HG03064 (cell line): ENCODE data around the gene MX1.

Source experiments
- ATAC-seq: cut with Tn5 transposase; IDR thresholded peaks from one replicate; pipeline ENCODE4 v1.9.1; 2021; ENCODE audit warnings: low read depth; ENCODE audit not compliant: unreplicated experiment

Gene MX1, protein sequence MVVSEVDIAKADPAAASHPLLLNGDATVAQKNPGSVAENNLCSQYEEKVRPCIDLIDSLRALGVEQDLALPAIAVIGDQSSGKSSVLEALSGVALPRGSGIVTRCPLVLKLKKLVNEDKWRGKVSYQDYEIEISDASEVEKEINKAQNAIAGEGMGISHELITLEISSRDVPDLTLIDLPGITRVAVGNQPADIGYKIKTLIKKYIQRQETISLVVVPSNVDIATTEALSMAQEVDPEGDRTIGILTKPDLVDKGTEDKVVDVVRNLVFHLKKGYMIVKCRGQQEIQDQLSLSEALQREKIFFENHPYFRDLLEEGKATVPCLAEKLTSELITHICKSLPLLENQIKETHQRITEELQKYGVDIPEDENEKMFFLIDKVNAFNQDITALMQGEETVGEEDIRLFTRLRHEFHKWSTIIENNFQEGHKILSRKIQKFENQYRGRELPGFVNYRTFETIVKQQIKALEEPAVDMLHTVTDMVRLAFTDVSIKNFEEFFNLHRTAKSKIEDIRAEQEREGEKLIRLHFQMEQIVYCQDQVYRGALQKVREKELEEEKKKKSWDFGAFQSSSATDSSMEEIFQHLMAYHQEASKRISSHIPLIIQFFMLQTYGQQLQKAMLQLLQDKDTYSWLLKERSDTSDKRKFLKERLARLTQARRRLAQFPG

DNA sequence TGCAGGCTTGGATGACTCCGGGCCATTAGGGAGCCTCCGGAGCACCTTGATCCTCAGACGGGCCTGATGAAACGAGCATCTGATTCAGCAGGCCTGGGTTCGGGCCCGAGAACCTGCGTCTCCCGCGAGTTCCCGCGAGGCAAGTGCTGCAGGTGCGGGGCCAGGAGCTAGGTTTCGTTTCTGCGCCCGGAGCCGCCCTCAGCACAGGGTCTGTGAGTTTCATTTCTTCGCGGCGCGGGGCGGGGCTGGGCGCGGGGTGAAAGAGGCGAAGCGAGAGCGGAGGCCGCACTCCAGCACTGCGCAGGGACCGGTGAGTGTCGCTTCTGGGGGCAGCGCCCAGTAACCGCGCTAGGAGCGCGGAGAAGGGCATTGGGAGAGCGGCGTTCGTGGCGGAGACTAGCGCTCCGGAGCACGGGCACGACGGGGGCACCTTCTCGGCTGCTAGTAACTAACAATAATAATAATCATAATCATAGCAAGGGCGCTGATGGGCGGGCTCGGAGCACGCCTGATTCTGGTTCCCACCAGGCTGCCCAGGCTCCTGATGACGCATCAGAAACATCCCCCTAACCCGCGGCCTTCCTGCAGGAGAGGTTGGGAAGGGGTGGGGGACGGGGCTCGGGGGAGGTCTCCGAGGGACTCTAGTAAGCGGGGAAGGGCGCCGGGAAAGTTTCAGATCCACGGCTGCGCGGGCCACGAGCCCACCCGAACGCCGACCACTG lies at the start of gene MX1:
TSS of gene MX1 (plus strand) at position 286 of the 722 bp plus-strand sequence. CDS start 5,832 bp downstream, outside the sequence.
- peak; percentile 78 for ATAC-seq

DNA sequence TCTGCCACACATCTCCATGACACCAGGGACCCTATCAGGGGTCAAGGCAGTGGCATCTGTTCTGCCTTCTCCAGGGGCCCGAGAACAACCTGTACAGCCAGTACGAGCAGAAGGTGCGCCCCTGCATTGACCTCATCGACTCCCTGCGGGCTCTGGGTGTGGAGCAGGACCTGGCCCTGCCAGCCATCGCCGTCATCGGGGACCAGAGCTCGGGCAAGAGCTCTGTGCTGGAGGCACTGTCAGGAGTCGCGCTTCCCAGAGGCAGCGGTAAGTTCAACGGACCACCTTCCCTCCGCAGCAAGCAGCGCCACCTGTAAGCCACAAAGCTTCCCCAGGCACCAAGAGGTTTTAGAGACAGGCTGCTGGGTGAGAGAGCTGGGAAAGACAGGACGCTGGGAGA lies 48.3 kb upstream of the MX1 start:
- no peak for ATAC-seq

DNA sequence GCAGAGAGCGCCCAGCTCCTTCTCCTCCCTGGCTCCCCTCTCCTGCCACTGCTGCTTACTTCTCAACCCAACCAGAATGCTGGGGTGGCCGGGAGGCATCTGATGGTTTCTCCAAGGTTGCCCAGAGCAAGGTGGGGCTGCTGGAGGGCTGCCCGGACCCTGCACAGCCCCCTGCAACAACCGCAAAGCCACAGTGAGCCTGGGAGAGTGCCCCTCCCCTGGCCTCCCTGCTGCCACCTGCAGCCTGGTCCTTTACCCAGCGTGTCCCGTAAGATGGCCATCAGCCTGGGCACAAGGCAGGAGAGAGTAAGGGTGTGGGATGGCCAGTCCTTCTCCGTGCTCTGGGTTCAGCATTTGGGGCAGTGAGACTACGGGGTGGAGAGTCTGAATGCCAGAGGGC lies 47.2 kb upstream of the MX1 start:
- ATAC-seq, result no peak

DNA sequence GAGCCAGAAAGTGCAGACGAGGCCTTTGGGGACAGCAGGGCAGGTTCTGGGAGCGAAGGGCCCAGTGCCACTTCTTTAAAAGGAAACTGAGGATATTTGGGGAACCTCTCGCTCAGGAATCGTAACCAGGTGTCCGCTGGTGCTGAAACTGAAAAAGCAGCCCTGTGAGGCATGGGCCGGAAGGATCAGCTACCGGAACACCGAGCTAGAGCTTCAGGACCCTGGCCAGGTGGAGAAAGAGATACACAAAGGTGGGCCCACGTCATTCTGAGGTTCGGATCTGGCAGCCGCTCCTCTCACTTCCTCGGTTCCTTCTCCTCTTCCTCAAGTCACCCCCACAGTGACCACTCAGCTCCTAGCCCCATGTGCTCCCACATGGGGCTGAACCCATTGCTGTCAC lies 46.1 kb upstream of the MX1 start:
- no peak for ATAC-seq

DNA sequence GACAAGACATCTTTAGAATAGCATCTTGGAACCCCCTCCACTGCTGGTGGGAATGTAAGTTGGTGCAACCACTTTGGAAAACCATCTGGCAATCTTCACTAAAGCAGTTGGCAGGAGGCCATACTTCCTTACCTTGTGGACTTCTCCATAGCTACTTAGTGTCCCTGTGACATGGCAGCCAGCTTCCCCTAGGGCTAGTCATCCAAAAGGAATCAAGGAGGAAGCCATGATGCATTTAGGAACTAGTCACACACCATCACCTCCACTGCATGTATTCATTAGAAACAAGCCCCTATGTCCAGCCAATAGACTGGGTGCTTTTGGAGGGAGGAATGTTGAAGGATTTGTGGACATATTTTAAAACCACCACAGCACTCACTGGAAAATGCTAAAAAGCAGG lies 44.3 kb upstream of the MX1 start:
- no peak for ATAC-seq

DNA sequence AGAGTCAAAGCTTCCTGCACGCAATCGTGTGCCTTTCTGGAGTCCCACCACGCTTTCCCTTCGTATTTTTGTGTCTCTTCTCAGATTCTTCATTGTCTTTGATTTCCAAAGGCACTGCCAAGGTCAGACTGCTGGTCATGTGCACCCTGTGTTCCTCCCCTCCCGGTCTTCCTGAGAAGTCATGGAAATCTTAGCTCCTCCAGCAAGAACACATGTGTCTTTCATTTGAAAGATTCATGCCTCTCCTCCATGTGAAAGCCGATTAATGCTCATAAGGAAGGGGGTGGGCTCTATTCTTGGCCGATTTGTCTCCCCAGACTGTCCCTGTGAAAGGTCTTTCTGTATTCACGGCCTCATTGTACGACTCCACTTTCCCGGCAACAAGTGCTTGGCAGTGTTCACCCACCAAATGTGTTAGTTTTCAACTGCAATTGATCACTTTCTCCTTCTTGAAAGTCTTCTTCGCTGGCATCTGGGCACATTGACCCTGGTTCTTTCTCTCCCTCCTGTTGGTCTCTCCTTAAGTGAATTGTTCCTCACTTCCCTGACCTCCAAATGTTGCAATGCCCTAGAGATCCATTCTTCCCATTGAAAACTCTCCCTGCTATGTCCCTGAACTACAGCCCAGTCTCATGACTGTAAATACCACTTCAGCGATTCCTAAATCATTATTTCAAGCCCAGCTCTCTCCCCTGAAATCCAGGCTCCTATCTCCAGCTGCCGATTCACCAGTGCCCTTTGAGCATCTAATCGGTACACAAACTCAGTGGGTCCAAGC lies 38.8 kb upstream of the MX1 start:
- ATAC-seq, result no peak

DNA sequence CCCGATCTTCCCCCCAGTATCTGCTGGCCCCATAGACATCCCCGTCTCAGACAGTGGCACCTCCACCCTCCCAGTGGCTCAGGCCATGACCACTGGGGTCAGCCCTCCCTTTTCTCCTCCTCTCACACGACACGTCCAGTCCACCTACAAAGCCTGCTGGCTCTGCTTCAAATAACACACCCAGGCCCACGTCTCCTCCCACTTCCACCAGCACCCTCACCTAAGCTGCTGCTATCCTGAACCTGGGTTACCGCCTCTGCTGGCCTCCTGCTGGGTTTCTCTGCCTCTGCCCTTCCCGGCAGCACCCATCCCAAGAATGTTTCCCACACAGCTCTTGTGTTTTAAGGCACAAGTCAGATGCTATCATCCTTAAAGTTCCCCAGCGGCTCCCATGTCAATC lies 38.2 kb upstream of the MX1 start:
- no peak for ATAC-seq

DNA sequence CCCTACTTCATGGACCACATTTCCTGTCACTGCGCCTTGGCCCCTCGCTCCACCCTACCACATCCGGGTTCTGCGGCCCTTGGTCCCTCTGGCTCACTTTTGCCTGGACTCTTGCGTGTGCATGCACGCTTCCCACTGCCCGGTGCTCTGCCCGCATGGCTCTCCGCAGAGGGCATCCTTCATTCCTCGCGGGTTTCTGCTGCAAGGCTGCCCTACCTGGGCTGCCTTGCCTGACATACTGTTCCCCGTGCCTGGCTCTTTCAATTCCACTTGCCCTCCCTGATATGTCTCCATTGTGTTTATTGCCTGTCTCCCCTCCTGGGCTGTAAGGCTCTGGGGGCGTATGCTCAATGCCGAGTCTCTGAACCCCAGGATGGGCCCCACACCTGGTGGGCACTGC lies 37.8 kb upstream of the MX1 start:
- no peak for ATAC-seq

DNA sequence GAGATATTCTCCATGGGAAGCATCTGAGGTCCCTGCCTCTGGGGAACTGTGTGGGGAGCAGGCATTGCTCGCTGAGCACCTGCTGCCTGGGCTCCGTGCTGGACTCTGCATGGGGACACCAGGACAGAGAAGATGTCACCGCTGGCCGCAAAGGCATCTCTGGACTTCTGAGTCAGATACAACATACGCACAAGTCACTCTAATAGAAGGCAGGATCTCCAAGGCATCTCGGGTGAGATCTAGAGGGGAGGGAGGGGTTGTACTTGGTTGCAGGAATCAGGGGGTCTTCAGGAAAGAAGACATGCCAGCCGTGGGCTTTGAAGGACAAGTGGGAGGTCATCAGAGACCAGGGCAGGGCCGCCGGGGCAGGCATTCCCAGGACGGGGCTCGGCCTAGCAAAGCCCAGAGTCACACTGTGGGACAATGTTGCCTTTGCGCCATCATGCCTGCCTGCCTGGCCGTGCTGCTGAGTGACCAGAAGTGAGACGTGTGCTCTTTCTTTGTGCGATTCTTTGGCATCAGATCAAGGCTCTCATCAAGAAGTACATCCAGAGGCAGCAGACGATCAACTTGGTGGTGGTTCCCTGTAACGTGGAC lies 35.9 kb upstream of the MX1 start:
- no peak for ATAC-seq

DNA sequence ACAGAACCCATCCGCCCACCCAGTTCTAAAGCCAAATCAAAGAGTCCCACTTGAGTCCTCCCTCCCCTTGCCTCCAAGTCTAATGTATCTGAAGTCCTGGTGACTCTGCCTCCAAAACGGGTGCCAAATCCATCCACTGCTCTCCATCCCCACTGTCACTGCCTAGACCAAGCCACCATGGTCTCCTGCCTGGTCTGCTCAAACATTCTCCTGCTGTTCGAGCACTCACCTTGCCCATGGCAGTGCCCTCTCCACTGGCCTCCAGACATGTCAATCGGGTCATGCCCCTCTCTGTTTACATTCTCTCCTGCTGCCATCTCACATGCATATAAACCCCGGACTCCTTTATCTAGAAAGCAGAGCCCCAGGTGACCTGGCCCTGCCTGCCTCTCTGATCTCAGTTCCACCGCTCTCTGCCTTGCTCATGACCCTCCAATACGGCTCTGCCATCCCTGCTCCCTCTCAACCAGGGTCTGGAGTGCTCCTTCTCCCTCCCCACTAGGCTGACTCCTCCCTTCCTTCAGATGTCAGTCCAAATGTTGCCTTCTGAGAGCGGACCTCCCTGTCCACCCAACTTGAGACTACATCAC lies 32.1 kb upstream of the MX1 start:
- ATAC-seq, result no peak

DNA sequence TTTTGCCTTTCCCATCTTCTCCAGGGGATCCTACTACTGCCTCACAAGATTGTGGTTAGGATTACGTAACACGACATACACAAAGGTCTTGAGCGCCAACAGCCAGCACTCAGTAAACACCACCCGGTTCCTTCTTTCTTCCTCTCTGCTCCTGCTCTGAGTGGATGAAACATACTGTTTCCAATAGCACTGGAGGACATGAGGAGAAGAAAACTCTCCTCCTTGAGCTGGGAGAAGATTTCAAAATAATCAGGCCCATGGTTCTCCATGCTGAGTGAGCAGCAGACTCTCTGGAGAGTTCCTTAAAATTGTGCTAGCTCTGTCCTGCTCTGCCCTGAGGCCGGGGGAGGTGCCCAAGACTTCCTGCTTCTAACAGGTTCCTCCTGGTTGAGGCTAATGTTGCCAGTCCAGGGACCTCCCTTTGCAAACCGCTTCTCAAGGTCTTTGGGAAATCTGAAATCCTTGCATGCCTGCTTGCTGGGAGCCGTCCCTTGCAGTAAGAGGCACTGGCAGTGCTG lies 29.4 kb upstream of the MX1 start:
- no peak for ATAC-seq

DNA sequence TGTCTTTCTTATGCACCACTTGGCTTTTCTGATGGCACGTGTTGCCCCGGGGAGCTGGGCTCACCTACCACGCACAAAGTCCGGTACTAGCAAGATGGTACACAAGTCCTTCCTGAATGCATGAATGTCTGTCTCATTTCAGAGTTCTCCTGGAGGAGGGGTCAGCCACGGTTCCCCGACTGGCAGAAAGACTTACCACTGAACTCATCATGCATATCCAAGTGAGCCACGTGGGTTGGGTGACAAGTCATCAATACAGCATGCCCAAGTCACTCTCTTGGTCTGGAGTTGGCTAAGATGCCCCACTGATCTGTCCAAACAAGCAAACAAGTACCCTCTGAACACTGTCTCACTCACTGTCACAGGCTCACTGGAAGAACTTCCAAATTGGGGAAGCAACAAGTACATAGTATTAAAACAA lies 28.6 kb upstream of the MX1 start:
- no peak for ATAC-seq

DNA sequence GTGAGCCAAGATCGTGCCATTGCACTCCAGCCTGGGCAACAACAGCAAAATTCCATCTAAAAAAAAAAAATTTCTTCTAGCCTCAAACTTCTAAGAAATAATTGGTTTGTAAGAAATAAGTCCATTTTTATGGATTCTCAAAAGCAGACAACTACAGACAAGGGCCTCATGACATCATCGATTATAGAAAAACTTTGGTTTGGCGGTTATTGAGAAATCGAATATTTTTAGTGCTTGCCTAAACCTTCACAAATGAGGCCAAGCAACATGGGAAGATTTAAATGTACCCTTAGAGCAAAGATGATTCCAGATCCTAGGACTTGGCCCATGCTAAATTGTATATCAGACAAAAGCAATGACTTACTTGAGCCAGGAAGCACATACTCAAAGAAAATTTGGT lies 27.8 kb upstream of the MX1 start:
- no peak for ATAC-seq

DNA sequence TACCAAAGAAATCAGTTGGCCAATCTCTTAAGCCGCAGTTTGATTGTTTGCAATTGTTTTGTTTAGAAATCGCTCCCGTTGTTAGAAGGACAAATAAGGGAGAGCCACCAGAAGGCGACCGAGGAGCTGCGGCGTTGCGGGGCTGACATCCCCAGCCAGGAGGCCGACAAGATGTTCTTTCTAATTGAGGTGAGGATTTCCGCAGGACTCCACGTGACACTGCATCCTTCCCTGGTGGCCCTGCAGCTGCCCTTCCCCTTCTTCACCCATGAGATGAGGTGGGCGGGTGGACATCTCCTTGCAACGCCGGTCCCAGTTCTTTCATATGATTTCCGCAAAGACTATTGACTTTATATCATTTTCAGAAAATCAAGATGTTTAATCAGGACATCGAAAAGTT lies 27.2 kb upstream of the MX1 start:
- ATAC-seq, result no peak

DNA sequence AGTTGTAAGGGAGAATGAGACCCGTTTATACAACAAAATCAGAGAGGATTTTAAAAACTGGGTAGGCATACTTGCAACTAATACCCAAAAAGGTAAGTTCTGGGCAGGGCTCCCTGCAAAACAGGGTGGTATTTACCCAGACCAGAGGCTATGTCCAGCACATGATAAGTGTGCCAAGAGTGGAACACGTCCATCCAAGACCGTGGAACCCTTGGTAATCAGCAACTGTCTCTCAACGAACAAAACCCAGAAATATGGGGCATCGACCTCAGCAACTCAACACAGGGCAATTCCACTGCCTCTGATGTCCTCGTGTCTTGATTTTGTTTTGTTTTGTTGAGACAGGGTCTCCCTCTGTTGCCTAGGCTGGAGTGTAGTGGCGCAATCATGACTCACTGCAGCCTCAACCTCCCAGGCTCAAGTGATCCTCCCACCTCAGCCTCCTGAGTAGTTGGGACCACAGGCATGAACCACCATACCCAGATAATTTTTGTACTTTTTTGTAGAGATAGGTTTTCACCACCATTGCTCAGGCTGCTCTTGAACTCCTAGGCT lies 26.7 kb upstream of the MX1 start:
- ATAC-seq, result no peak

DNA sequence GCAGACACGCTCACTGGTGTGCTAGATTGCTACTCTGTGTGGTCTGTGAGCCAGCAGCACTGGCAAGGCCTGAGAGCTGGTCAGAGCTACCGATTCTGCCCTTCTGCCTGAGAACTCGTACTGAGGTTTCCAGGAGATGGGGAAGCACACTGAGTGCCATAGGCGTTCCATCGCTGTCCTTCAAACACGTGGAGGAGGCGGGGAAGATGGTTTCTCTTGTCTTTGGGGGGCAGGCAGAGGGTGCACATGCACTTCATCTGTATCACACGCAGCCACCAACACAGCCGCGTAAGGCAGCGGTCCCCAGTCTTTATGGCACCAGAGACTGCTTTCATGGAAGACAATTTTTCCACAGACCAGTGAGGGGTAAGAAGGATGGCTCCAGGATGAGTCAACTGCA lies 23.8 kb upstream of the MX1 start:
- ATAC-seq, result no peak

DNA sequence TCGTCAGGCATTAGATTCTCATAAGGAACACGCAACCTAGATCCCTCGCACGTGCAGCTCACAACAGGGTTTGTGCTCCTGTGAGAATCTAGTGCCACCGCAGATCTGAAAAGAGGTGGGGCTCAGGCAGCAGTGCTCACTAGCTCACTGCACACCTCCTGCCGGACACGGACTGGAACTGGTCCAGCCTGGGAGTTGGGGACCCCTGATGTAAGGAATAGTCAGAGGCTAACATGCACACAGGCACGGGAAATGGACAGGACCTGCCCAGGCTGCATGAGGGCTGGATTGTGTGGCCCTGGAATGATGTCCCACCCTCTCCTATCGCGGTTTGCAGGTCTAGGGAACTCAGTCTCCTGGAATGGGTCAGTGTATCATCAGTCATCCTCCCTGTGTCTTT lies 23.2 kb upstream of the MX1 start:
- ATAC-seq, result no peak

DNA sequence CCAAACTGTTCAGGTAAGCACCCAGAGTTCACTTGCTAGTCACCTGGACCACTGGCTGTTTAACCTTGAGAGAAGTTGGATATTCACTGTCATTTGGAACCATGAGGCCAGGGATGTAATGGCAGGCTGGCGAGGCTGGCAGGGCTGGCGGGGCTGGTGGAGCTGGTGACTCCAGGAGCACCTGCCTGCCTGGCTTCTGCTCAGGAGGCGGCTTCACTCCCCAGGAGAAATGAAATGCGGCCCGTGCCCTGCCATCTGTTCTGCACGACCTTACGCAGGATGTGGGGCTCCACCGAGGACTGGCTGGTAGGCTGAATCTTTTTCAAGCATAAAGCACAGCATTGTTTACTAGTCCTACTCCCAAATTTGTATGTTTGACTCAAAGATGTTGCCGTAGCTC lies 22.7 kb upstream of the MX1 start:
- ATAC-seq, result no peak

DNA sequence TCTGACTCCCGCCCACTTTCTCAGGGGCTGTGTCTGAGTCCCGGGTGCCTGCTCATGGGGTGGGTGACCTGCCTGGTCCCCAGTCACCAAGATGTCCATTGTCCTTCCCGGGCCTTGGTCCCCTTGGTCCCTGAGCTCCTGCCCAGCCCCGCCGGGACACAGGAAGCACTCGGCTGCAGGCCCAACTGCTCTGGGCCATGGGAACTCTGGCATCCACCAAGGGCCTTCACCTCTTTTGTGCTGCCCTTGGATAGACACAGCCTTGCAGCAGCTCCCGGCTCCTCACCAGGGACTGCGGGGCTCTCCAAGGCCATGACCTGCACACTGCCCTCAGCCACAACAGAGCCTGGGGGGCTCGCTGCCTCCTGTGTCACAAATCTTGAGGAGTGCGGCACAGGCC lies 22.1 kb upstream of the MX1 start:
- ATAC-seq, result no peak

DNA sequence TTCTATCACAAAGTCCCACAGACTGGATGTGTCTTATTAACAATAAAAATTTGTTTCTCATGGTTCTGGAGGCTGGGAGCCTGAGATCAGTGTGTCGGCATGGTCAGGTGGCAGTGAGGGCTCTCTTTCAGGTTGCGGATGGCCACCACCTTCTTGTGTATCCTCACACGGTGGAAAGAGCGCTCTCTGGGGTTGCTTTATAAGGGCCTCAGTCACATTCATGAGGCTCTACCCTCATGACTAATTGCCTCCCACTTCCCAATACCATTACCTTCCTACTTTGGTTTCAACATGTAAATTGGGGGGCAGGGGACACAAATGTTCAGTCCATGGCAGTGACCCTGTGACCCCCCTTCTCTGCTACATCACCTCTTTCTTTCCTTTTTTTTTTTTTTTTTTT lies 20.7 kb upstream of the MX1 start:
- ATAC-seq, result no peak
